Measurements from ENCODE around the gene CDH2.

Gene CDH2

DNA sequence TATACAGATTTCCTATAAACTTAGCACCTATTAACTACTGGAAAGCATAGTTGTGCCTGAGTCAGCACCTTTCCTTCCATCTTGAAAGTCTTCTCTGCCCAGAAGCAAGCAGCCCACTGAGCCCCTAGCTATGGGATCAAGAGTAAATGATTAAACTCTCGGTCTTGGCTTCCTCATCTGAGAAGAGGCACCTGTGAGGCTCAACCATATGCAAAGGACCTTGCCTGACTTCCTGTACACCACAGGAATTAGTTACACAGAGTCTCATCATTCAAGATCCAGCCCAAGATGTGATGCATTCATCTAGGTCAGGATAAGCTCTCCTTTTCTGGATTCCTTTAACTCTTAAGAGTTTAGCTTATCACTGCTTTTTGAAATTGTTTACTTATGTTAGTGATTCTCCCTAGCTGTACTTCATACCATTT lies 96.0 kb downstream of the CDH2 start:
- DNase-seq, result no peak

DNA sequence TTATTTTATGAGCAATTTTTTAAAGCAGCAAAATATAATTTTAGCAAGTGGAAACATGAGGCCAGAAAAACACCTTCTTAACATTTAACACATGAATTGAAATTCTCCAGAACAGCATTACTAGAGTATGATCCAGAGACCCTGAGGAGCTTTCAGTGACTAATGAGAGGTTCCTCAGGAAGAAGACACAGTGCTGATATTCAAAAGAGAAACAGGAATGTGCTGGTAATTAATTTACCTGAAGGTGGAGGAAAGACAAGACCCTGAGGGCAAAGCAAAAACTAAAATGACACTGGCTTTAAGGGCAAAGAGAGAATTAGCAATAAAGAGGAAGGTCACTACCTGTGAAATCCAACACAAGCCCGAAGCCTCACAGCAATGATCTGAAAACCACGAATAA lies 97.0 kb downstream of the CDH2 start:
- no peak for DNase-seq

DNA sequence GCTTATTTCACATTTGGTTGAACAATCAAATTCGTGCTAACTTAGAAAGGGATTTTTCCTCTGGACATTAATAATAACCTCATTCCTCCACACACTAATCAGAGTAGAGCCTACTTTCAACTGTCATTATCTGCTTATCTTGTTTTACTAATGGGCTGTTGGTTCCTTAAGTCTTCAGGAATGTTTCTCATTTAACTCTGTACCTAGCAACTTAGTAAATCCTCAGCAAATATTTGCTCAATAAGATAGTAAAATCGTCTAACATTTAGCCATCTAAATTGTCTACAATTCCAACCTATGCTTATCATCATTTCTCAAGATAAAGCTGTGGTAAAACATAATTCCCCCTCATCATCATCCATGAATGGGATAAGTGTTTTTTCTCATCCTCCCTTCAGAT lies 98.1 kb downstream of the CDH2 start:
- DNase-seq, result no peak

DNA sequence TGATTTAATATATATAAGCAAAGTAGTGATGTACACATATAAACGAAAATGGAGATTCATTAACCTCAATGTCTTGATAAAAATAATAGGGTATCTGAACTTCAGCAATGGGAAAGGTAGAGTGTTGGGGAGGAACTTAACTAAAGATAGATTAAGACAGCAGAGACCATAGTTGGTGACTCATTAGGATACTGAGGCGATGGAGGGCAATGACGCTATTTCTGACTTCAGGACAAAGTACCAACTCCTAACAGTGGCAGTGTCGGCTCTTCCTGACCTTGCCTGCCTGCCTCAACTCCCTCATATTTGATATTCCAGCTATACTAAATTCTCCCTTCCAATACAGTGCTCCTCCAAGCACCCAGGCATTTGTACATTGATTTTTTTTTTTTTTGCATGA lies 98.6 kb downstream of the CDH2 start:
- no peak for DNase-seq

DNA sequence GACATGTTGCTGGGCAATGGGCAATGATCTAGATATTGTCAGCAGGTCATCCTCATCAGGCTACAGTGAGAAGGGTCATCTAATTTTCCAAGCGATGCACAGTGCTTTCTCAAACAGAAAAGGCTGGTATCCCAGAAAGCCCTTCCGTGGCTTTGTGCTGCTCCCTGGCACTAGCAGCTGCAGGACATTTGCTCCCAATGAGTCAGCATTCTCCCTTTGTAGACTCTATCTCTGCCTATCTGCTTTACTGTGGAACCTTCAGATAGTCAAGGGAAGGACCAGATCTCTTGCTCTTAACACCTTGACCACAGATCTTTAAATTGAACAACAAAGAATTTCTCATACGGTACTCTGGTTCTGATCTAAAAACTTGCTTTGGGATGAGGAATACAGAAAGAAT lies 101.4 kb downstream of the CDH2 start:
- no peak for DNase-seq

DNA sequence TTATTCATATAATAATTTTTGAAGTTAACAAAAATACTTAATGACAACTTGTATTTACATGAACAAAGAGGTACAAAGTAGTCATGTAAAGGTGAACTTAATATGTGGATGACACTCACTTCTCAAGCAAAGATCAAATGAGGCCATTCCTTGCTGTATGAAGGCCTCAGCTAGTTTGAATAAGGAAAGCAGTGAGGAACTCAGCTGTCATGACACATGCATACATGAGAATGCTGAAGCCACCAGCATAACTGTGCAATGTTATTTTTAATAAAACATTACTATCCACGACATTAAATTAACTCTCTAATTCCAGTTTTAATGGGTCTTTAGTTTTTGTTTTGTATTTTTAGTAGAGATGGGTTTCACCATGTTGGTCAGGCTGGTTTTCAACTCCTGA lies 102.9 kb downstream of the CDH2 start:
- no peak for DNase-seq

DNA sequence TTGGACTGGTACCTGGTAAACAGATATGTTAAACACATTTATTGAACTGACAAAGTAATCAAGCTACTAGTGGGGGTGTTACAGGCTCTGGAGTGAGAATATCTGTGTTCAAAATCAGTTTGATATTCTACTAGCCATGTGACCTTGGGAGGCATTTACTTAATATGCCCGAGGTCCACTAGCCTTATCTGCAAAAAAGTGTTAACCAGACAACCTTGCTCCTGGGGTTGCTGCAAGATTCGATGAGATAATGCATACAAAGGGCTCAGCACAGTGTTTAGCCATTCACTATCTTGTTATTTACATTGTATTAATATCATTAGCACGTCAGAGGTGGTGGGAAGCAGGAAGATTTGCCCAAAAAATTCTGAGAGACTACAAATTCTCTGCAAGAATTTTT lies 103.3 kb downstream of the CDH2 start:
- no peak for DNase-seq

DNA sequence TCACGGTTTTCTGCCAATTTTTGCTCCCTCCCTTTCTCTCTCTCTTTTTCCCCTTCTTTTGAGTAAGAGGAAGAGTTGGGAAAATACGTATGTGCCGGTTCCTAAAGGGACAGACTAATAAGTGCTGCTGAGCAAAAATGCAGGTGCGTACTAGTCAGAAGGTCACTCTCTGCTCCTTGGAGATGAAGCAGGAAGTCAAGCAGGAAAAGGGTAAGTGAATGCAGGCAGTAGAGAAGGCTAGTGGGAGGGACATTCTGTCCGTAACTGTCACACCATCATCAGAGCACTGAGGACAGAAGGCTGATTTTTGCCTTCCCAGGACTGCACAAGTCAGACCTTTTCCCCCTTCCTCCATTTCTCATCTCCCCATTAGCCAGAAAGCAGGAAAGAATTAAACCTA lies 105.7 kb downstream of the CDH2 start:
- no peak for DNase-seq

DNA sequence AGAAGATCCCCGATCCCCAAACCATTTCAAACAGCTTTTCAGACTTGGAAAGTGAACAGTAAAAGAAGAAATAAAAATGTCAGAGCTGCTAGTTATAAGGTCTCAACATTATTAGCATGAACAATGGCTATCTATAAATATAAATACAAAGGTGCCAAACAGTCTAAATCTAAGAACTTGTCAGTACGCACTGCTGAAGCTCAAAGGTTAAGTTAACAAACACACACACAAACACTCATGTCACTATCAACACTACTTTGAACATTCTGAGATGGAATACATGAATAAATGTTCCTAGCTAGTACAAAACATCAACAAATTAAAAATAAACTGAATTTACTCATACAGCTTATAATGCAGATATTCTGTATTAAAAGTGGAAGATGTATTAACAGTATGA lies 108.7 kb downstream of the CDH2 start:
- DNase-seq, result no peak

DNA sequence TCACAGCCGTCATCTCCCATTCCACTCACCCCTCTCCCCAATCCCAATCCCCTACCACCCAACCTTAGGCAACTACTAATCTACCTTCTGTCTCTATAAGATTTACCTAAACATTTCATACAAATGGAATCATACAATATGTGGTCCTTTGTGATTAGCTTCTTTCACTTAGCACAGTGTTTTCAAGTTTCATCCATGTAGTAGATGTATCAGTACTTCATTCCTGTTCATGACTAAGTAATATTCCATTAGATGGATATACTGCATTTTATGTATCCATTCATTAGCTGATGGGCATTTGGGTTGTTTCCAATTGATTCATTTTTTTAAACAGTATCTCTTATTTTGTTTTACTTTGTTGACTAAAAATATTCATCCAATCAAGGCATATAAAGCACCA lies 109.6 kb downstream of the CDH2 start:
- DNase-seq, result no peak

DNA sequence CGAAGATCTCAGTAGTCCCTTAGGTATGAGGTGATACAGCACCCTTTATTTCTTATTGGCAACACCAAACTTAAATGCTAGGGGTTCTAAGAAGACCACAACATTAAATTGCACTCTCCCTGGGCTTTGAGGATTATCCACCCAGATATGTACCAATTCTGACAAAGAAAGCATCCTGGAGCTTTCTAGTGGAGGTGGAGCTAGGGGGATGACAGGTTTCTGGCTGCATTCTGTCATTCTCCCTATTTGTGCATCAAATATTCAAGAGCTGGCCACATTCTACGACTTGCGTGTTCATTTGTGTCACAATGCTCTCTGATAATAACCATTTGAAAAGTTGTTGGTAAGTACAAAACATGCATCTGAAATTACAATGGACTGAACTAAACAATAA lies 111.1 kb downstream of the CDH2 start:
- no peak for DNase-seq

DNA sequence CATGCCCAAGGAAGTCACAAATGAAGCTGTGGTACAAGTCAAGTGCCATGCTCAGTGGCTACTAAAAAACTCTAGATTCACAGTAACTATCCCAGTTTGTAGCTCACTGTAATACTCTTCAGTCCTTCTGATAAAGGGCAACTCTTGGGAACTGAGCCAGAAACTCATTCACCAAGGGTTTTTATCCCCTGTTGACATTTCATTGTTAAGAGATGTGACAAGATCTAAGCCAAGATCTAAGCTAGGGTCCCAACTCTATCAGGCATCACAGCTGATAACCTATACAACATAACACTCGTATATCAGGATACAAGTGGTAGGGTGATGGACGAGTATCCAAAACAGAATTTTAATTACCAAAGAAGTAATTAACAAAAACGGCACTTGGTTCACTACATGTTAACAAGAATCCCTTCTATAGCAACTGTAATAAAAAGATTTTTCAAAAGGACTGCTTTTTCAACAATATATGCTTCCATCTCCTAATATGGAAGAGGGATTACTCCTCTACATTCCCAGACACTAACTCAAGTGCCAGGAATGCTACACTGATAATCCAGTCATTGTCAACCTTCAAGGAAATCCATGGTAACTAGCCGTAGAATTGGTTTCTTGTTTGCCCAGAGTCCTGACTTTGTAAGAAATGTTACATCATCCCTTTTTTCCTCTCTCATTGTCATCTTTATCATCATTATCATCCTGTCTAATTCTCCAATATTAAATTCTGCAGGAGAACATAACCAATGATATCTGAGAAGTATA lies 111.7 kb downstream of the CDH2 start:
- DNase-seq, result no peak

DNA sequence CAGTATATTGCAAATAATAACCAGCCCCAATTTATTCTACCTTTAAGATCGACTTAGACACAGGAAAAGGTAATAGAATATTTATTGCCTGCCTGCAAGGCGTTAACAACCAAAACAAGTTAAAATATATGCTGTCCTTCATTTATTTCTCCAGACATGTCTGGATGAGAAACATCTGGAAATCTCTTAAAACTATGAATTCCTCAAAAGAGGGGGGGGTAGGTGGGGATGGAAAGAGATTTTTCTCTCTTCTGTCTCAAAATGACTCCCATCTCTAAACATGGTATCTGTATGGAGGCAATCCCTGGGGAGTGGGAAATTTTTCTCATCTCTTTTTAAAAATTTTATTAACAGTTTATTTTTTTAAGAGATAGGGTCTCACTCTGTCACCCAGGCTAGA lies 113.0 kb downstream of the CDH2 start:
- DNase-seq, result no peak

DNA sequence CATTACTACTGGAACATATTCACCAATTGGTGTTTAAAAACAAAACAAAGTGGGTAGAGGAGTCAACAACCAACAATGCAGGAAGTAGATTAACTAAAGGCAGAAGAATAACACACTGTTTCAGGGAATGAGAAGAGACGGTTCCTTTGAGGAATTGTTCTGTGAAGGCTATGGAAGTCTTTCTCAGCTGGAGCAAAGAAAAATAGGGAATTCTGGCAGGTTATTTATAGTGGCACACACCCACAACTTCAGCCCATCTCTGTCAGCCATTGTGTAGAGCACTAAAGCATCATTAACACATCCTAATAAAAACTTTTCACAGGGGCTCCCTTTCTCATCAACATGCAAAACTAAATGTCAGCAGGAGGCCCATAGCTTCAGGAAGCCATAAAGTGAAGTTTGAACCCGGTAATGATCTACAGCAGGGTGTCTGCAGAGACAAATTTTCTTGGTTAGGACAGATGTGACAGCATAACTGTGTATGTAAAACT lies 113.6 kb downstream of the CDH2 start:
- no peak for DNase-seq

DNA sequence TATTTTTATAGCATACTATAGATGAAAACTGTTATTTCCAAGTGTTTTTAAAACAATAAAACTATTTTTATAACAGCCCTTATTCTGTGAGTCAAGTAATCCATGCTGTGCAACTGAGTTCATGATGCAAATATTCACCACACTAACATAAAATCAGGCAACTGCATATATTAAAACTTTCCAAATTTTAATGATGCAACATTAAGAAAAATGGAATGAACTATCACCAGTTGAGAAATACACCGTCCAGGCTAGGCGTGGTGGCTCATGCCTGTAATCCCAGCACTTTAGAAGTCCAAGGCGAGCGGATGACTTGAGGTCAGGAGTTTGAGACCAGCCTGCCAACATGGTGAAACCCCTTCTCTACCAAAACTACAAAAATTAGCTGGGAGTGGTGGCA lies 114.5 kb downstream of the CDH2 start:
- no peak for DNase-seq

DNA sequence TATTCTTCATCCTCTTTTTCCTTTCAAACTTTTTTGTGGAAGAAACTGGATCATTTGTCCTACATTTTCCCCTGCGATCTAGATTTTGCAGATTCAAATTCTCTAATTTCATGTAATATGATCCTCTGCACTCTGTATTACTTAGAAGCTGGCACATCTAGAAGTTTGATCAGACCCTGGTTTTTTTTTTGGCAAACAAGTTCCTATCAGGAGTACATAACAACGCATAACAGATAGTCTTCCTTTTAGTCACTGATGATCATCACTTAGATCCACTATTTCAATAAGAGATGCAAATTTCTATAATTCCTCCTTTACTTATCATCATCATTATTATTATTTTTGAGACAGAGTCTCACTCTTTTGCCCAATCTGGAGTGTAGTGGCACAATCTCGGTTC lies 117.1 kb downstream of the CDH2 start:
- no peak for DNase-seq

DNA sequence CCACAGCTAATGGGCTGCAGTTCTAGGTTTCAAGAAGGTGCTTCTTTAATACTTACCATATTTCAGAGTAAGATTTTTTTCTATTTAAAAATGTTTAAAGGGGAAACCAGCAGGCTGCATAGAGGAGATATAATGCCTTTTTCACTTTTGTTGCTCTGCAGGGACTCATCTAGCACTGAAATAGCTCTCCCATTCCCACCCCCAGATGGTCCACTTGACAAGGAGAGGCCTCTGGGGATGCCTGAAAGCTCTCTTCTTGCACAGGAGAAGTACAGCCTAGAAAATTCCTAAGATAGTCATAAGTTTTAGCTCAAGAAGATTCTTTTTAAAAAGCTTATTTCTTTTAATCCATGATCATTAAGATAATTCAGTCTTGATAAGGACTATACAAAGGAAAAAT lies 126.4 kb downstream of the CDH2 start:
- DNase-seq, result no peak

DNA sequence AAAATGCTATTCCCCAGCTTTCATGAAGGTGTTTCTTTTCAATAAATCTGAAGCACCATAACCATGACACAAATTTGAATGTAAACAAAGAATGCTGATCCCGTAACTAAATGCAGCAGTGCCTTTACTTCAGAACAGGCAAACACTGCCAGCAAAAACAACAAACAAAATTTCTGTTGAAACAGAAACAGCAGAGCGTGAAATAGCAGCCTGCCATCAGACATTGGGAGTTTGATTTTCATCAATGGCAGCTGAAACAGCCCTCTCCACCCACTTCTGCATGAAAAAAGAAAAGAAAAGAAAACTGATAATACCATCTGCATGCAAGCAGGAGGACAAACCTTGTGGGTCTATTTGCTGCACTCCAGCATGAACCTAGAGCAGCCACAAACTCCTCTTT lies 128.3 kb downstream of the CDH2 start:
- DNase-seq, result no peak

DNA sequence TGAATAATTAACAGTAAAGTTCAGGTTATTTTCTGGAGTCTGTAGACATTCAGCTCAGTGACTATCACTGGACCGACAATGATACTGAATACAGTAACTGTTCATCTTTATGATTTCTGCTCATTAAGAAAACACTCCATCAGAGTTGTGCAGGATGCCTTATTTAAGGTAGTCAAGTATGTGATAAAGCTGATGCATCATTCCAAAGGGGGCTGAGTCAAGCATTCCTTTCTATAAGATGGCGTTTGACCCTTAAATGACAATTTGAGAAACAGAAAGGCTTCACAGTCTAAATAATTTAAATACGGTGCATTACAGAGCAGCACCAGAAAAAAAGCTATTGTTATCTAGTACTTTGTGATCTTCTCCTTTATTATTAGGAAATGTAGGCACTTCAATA lies 131.1 kb downstream of the CDH2 start:
- DNase-seq, result no peak

DNA sequence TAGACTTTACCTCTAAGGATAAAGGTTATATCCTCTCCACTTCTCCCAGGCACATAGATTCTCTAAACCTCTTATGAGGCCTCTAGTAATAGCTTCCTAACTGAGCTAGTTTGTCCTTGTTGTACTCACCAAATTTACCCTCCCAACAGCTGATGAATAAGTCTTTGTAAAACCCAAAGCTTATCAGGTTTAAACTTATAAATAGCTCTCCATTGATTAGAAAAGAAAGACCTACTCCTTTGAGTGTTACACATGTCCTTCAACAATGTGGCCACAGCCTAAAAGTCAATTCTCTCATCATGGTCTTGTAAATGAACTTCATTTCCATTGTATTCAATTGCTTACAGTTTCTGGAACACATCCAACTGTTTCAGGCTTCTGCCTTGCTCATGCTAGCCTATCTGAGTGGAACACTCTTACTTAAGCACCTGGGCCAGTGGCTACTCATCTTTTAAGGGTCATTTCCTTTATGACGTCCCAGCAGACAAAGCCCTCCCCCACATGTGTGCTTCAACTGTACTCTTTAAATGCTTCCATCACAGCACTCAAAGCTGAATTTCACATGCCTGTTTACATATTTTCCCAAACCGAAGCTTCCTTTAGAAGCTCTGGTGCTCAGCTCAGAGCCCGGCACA lies 131.6 kb downstream of the CDH2 start:
- DNase-seq, result no peak

DNA sequence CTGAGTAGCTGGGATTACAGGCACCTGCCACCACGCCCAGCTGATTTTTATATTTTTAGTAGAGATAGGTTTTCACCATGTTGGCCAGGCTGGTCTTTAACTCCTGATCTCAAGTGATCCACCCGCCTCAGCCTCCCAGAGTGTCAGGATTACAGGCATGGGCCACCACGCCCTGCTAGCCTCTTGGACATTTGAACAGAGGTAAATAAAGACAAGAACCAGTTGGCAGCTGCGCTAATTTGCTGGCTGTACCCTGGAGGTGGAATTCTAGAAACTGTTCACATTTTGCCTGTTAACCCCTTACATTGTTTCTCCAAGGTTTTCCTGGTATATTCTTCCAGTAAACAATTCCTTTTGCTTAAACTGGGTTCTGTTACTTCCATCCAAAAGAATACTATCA lies 132.9 kb downstream of the CDH2 start:
- no peak for DNase-seq

DNA sequence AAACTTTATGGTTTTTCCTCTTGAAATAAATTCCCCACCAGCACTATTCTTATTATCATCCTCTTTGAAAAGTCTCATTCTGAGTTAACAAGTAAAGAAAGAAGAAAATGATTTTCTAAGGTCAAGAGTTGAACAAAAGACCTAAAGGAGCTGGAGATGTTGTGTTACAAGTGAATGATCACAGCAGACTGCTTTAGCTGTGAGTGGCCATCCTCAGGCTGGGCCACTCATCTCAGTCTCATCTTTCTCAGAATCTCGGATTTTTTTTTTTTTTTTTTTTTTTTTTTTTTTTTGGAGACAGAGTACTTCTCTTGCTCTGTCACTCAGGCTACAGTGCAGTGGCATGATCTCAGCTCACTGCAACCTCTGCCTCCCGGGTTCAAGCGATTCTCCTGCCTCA lies 133.3 kb downstream of the CDH2 start:
- DNase-seq, result no peak

DNA sequence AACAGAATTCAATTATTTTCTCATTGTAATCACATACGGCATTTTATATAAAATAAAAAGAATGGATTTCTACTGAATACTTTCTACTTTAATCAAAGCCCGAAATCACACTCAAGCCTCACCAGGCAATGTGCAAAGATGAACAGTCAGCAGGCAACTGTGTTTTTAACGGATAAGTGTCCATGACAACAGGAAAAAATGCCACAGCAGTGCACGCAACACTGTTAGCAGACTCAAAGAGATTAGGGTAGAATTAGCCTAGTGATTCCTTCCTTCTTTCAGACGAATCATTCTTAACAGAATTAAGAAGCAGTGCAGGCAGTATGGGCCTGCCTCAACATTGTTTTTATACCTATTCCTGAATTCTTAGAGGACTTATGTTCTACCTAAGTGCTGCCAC lies 135.6 kb downstream of the CDH2 start:
- no peak for DNase-seq

DNA sequence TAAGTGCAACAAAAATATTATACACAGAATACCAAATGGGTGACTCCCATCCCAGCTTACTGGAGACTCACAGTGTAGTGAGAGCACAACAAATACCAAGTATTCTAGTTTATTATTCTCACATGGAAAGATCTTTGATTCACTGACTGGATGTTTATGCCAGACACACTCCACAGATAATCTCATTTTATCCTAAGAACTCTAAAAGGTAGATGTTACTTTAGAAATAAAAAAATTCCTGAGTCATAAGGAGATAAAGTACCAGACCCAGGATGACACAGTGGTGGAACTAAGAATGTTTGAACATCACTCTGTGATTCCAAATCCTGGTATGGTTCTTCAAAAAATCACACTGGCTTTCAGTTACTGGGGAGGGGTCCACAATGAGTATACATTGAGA lies 136.2 kb downstream of the CDH2 start:
- DNase-seq, result no peak

DNA sequence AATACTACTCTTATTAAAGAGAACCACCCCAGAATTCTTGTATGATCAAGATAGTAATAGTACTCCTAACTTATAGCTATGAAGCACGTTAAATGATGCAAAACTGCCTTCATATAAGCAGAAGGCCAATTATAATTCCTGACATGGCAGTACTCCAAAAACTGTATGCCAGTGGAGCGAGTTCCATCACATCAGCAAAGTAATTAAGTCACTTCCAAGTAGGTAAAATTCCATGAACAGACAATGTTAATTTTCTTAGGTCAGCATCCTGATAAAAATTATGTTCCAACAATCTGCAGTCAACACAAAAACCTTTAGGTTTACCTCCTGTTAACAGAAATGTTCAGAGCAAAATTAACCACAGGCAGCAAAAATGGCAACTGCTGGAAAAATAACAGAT lies 136.7 kb downstream of the CDH2 start:
- no peak for DNase-seq

All from suppressor macrophage treated with lipopolysaccharide for 1 hour (primary cell).